Activated T-helper 2 cell treated with anti-CD3 and anti-CD28 coated beads, Interferon-gamma antibody, Interleukin-2, Interleukin-4, amounts not matched to agents 10 μg/mL and 5 μg/mL and 100 μg/mL, durations not matched to agents 14 hours and 24 hours and 36 hours (primary cell): ENCODE measurements around the gene PAPSS2. TPM values are rescaled to one million over a fixed set of nuclear protein-coding genes. Genes with fewer than 3 reads are reported as not detected.

ENCODE experiments used
- DNase-seq: peaks from one replicate; pipeline ENCODE4 v3.0.0; 2021; ENCODE audit warnings: low spot score
- H3K27ac Mint-ChIP-seq: one replicate; pipeline ENCODE4 v1.8.0; 2021; ENCODE audit warnings: mixed read lengths
- H3K27me3 Mint-ChIP-seq: one replicate; pipeline ENCODE4 v1.8.0; 2021; ENCODE audit warnings: low read depth, mixed read lengths
- H3K36me3 Mint-ChIP-seq: one replicate; pipeline ENCODE4 v1.8.0; 2021; ENCODE audit warnings: low read depth, mixed read lengths
- H3K4me1 Mint-ChIP-seq: one replicate; pipeline ENCODE4 v1.8.0; 2021; ENCODE audit warnings: low read depth, mixed read lengths
- H3K4me3 Mint-ChIP-seq: one replicate; pipeline ENCODE4 v1.8.0; 2021; ENCODE audit warnings: low read depth, mild to moderate bottlenecking, moderate library complexity, mixed read lengths
- H3K9me3 Mint-ChIP-seq: one replicate; pipeline ENCODE4 v1.8.0; 2021; ENCODE audit warnings: mixed read lengths
- intact Hi-C: fragments of 100-400 bp; cut with micrococcal nuclease; formaldehyde crosslinking; loops from one replicate; pipeline ENCODE4 v1.15.1; 2023
- total RNA-seq: library from RNA; stranded (reverse); gene quantifications from 2 replicates; pipeline ENCODE4 v1.2.3, GENCODE V29; 2022

PAPSS2 gene
- total RNA-seq, 1 donor from 2014 or later: 0.25 TPM

DNA sequence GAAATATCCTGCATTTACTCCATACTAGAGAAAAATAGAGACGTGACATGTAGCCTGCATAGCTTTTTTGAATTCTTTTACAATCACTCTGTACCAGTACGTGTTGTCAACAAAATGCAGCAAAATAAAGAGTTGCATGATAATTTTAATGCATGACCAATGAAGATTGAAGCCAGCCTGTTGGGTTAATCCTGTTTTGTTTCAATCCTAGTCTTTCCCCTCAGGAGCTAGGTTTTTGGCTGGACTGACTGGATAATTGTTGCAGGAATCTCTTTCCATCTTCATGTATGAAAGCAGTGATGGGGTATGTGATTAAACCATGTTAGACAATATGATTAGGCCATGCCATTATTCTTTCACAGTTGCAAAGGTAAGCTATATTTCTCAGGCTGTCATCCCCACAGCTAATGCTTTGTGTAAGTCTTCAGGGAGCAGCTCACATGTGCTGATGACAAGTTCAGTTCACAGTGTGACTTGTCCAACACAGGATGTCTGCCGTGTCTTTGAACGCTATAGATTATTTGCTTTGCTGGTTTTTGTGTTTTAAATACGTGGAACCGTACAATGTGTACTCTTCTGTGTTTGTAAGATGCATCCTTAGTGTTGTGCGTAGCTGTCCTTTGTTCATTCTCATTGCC is 24.4 kb downstream of the PAPSS2 start:
- H3K27ac Mint-ChIP-seq: no peak overlapping the region

DNA sequence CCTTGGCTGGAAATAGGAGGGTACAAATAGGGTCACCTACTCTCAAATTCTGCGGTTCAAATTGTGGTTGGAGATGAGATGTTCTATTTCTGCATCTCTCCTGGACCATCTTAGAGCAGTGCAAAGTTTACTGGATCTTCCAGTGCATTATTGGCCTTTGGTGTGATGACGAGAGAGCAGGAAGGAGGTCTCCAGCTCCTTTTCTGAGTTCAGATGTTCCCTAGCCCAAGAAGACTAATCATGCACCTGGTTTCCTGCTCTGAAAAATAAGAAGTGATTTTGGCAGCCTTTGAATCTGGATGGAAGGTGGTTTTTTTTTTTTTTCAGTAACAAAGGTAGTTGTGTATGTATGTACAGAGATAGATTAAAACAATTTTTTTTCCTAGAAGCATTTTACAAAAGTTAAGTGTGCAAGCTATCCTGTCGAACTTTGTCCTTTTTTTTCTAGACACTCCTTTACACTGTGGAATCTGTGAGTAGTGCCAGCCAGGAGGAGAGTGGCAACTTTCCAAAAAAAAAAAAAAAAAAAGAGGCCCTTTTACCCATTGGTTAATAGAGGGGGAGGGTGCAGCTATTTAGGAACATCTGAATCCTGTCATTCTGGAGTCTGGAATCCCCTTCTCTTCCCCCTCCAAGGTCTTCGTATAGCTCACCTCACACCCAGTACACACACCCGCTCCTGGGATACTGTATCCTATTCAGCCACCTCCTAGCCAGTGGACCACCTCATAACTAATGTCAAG is 26.3 kb downstream of the PAPSS2 start:
- no peaks in the 10 kb centered on the region for H3K36me3 Mint-ChIP-seq
- no peak overlapping the region for H3K27ac Mint-ChIP-seq
- H3K4me3 Mint-ChIP-seq: no peak overlapping the region
- H3K27me3 Mint-ChIP-seq: peaks cover 15% of the 10 kb centered on the region
- intact Hi-C loops: no loop called here
- DNase-seq: no peak
- H3K9me3 Mint-ChIP-seq: no peaks in the 10 kb centered on the region
- H3K4me1 Mint-ChIP-seq: no peaks in the 10 kb centered on the region

More for the DNA sequence above, 24.4 kb downstream of the PAPSS2 start:
- Mint-ChIP-seq H3K36me3 (no peaks in the 10 kb centered on the region), H3K27me3 (peaks cover 19% of the 10 kb centered on the region), H3K4me3 (no peak overlapping the region), H3K9me3 (no peaks in the 10 kb centered on the region), H3K4me1 (no peaks in the 10 kb centered on the region)
- intact Hi-C loops: no loop called here
- no peak for DNase-seq

DNA sequence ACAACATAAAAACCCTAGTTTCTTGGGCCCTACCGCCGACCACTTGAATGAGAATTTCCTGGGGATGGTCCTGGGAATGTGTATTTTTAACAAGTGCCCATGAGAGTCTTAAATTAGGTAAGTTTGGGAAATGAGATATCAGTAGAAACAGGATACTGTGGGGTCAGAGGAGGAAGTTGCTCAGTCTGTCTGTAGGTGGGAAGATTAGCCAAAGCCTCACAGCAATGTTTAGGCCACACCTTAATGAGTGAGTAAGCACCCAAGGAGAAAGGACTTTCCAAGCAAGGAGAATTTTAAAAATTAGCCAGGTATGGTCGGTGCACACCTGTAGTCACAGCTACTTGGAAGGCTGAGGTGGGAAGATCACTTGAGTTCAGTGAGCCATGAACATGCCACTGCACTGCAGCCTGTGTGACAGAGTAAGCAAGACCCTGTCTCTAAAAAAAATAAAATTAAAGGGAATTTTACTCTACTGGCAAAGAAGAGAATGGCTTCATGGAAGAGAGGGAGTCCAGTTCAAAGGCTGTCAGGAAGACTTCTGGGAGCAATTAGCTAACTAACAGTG is 31.9 kb downstream of the PAPSS2 start:
- H3K36me3 Mint-ChIP-seq: no peaks in the 10 kb centered on the region
- H3K27me3 Mint-ChIP-seq: peaks cover 12% of the 10 kb centered on the region
- no peak overlapping the region for H3K4me3 Mint-ChIP-seq
- no peak overlapping the region for H3K27ac Mint-ChIP-seq
- H3K4me1 Mint-ChIP-seq: no peaks in the 10 kb centered on the region
- intact Hi-C loops: no loop called here
- no peak for DNase-seq
- H3K9me3 Mint-ChIP-seq: no peaks in the 10 kb centered on the region

DNA sequence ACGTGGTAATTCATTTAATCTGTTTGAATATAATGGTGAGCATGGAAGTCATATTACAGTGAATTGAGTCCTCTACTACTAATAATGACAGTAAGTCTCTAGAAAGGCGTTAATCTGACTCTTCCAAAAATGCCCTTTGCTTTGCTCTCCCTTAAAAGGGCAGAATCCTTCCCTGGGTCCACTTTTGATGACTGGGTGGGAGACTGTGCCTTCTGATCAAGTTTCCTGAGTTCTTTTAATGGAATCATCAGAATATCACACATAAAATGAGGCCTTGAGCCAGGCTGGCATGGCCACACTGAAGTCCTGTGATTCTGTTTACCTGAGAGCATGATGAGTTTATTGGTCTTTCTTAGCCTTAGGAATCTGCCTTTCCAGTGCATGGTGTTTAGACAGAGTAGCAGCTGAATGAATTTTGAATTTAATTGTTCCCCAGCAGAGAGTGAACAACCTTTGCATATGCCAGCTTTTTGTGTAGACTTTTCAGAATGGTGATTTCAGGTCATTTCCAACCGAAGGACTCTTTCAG is 33.3 kb downstream of the PAPSS2 start:
- Mint-ChIP-seq H3K27me3 (peaks cover 13% of the 10 kb centered on the region), H3K4me1 (no peaks in the 10 kb centered on the region), H3K9me3 (no peaks in the 10 kb centered on the region), H3K4me3 (no peak overlapping the region), H3K36me3 (no peaks in the 10 kb centered on the region), H3K27ac (no peak overlapping the region)
- intact Hi-C loops: no loop called here
- no peak for DNase-seq

DNA sequence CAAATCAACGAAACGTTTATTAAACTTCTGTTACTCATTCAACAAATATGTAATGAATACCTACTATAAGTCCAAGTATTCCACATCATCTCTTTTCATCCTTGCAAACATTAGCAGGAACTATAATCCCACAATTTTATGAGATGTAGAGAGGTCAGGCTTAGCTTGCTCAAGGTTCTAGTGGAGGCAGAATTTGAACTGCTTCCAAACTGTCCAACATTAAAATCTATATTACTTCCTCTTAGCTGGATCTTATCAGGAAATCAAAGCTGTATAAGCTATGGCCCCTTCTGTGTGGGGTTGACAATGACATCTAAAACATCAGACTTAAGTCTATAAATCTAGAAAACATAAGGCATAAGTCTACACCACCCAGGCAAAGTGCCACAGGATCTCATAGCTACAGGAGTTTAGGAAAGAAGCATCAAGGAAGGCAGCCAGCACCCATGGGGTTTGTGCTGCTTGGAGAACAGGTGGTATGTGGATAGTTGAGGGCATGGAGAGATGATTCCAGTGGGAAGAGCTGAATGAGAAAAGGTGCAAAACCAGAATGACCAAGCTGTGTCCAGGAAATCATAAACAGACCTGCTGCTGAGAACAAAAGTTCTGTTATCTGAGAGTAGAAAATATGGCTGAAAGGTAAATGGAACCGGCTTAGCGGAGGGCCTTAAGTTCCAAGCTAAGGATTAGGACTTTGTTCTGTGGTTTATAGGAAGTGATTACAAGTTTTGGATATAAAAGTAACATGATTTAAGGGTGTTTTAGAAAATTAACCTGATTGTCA is 34.5 kb downstream of the PAPSS2 start:
- H3K9me3 Mint-ChIP-seq: no peaks in the 10 kb centered on the region
- H3K27me3 Mint-ChIP-seq: peaks cover 14% of the 10 kb centered on the region
- no peaks in the 10 kb centered on the region for H3K4me1 Mint-ChIP-seq
- no peak for DNase-seq
- intact Hi-C loops: no loop called here
- H3K27ac Mint-ChIP-seq: no peak overlapping the region
- no peak overlapping the region for H3K4me3 Mint-ChIP-seq
- no peaks in the 10 kb centered on the region for H3K36me3 Mint-ChIP-seq

DNA sequence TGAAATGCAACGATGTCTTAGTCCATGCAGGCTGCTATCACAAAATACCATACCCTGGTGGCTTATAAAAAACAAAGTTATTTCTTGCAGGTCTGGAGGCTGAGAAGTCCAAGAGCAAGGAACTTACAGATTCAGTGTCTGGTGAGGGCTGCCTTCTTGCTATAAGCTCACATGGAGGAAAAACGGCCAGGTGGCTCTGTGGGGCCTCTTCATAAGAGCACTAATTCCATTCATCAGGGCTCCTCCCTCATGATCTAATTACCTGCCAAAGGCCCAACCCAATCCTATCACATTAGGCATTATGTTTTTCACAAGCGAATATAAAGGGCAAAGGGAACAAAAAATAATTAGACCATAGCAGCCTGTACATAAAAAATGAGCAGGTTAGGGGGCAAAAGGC is 35.4 kb downstream of the PAPSS2 start:
- Mint-ChIP-seq H3K9me3 (no peaks in the 10 kb centered on the region), H3K4me1 (no peaks in the 10 kb centered on the region), H3K4me3 (no peak overlapping the region), H3K27me3 (peaks cover 13% of the 10 kb centered on the region), H3K27ac (no peak overlapping the region), H3K36me3 (no peaks in the 10 kb centered on the region)
- no peak for DNase-seq
- intact Hi-C loops: no loop called here

DNA sequence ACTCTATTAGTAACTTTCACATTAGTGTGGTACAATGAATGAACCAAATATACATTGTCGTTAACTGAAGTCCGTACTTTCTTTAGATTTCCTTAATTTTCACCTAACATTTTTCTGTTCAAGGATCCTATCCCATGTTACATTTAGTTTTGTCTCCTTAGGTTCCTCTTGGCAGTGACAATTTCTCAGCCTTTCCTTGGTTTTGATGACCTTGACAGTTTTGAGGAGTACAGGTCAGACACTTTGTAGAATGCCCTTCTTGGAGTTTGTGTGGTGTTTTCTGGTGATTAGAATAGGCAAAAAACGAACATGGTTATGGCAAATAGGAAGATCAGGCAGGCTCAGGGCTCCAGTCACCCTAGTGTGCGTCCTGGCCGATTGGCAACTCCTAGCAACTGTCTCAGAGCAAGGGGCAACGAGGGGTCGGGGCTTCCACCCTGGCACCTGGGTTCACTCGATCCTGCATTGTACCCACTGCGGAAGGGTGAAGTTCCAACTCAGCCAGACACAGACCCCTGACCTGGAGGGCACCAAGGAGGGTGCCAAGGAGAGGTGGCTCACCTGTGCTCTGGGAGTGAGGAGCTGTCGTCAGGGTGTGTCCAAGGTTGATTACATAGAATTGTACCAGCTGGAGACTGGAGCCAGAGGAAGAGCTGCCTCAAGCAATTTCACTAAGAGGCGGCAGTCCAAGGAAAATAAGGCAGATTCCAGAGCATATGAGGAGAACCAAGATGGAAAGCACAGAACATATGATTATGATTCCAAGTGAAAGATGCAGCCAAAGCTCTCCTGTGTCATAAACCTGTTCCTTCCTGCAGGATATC is 37.5 kb downstream of the PAPSS2 start:
- H3K4me3 Mint-ChIP-seq: no peak overlapping the region
- H3K9me3 Mint-ChIP-seq: no peaks in the 10 kb centered on the region
- H3K4me1 Mint-ChIP-seq: no peaks in the 10 kb centered on the region
- peaks cover 17% of the 10 kb centered on the region for H3K27me3 Mint-ChIP-seq
- intact Hi-C loops: no loop called here
- H3K36me3 Mint-ChIP-seq: no peaks in the 10 kb centered on the region
- H3K27ac Mint-ChIP-seq: no peak overlapping the region
- no peak for DNase-seq

DNA sequence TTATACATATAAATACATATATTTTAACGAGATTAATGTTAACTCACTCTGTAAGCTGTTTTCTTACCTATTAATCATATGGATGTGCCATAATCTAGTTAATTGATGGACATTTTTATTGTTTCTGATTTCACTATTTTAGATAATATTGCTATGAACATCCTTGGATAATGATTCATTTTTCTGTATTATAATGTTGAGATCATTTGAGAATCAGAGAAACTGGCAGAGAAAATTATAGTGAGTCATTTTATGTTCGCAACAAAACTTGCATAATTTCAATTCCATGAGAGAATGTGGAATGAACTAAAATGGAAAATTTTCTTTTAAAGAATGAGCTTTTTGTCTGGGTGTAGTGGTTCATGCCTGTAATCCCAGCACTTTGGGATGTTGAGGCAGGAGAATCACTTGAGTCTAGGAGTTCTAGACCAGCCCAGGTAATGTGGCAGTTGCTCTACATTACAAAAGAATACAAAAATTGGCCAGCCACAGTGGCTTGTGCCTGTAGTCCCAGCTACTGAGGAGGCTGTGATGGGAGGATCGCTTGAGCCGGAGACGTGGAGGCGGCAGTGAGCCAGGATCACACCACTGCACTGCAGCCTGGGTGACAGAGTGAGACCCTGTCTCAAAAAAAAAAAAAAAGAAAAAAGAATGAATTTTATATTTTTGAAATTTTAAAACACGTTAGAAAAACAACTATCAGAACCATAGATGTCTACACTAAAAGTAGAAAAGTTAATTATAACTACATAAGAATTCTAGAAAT is 40.5 kb downstream of the PAPSS2 start:
- H3K9me3 Mint-ChIP-seq: no peaks in the 10 kb centered on the region
- no peaks in the 10 kb centered on the region for H3K36me3 Mint-ChIP-seq
- H3K4me3 Mint-ChIP-seq: no peak overlapping the region
- H3K4me1 Mint-ChIP-seq: peaks cover 1% of the 10 kb centered on the region
- intact Hi-C loops: no loop called here
- H3K27me3 Mint-ChIP-seq: peaks cover 18% of the 10 kb centered on the region
- no peak overlapping the region for H3K27ac Mint-ChIP-seq
- DNase-seq: no peak

DNA sequence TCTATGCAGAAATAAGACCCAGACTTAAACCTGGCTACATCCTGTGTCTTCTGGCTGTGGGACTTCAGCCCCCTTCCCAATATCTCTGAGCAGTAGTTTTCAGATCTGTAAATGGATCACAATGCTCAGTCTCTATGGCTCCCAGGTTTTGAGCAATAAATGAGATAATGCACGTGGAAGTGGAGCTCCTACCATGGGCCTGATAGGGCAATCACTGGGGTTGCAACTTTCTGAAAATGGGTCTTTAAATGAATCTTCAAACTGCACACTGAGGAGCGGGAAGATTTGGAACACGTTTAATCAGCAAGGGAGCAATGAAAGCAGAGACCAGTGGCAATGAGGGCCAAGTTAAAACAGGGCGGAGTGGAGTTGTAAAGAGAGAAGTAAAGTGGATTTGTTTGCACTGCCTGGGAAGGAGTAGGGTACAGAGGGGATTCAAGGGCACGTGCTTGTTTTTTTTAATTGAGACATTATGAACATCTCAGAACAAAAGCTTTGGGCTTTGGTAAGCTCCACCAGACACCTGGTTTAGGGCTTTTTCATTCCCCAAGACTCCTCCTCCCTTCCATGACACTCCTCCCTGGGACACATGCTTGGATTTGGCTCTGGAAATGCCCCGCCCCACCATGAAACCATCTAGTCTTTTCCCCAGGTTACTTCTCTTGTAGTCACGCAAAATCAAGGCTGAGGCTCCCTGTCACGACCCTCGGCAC is 42.7 kb downstream of the PAPSS2 start:
- intact Hi-C loops: no loop called here
- no peak overlapping the region for H3K4me3 Mint-ChIP-seq
- DNase-seq: no peak
- peaks cover 12% of the 10 kb centered on the region for H3K27me3 Mint-ChIP-seq
- H3K4me1 Mint-ChIP-seq: peaks cover 4% of the 10 kb centered on the region
- no peaks in the 10 kb centered on the region for H3K9me3 Mint-ChIP-seq
- H3K27ac Mint-ChIP-seq: no peak overlapping the region
- H3K36me3 Mint-ChIP-seq: no peaks in the 10 kb centered on the region

DNA sequence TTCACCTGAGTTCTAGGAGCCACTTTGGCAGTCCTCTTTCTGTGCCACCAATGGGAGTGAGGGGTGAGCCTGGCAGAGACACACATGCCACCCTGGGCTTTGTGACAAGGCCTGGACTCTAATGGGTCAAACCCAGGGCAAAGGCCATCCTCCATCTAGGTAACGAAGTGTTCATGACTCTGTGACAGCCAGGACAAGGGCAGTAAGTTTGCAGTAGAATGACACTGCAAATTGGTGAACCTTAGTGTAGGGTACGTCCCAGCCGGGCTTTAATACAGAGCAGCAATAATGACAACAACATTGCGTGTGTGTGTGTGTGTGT is 43.3 kb downstream of the PAPSS2 start:
- Mint-ChIP-seq H3K9me3 (no peaks in the 10 kb centered on the region), H3K27me3 (peaks cover 12% of the 10 kb centered on the region), H3K27ac (no peak overlapping the region), H3K4me1 (peaks cover 4% of the 10 kb centered on the region), H3K4me3 (no peak overlapping the region), H3K36me3 (no peaks in the 10 kb centered on the region)
- DNase-seq: no peak
- intact Hi-C loops: no loop called here

DNA sequence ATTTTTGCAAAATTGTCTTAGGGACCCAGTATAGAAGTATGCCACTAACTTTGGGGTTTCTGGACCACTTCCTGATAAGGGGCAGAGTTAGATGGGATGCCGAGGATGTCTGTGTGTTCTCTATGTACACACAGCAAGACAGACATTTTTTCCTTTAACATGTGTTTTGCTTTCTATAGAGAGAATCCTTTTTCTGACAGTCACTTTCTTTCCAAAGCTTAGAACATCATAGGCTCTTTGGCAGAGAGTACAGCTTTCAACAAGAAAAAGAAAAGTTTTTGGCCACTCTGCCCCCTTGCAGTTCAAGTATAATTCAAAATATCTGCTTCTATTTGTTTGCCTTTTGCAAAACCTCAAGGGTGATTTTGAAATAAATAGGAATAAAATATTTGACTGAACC is 44.1 kb downstream of the PAPSS2 start:
- Mint-ChIP-seq H3K4me1 (peaks cover 4% of the 10 kb centered on the region), H3K4me3 (no peak overlapping the region), H3K27ac (no peak overlapping the region), H3K36me3 (no peaks in the 10 kb centered on the region), H3K27me3 (peaks cover 14% of the 10 kb centered on the region), H3K9me3 (no peaks in the 10 kb centered on the region)
- no peak for DNase-seq
- intact Hi-C loops: no loop called here
